Small intestine (tissue), 7 donors: ENCODE data around the gene PDXP. TPM values are rescaled to one million over a fixed set of nuclear protein-coding genes. Genes with fewer than 3 reads are reported as not detected.
A peak's percentile ranks its signal among the peaks of the same experiment; 100 is the strongest.

ENCODE experiments used
- DNase-seq, 2 donors: peaks; one replicate each; pipeline versions ENCODE4 v3.0.0 to v3.0.0-alpha.2; 2013
- FAIRE-seq: peaks from 2 replicates; lab custom pipeline; 2012; peaks lifted over from hg19 to GRCh38; lab: Jason Lieb, UNC
- H3K27ac ChIP-seq, 3 donors: one replicate each; pipeline ENCODE4 v1.5.1; 2013; ENCODE audit warnings: low read length in 2 of 3, mild to moderate bottlenecking in 2 of 3, control low read depth in 1 of 3, inconsistent platforms in 1 of 3, low read depth in 1 of 3, moderate library complexity in 1 of 3
- H3K27me3 ChIP-seq, 3 donors: one replicate each; pipeline ENCODE4 v1.6.1; 2013; ENCODE audit warnings: low read length in 3 of 3, inconsistent platforms in 1 of 3; ENCODE audit not compliant: control insufficient read depth in 3 of 3, insufficient read depth in 3 of 3
- H3K36me3 ChIP-seq, 3 donors: one replicate each; pipeline ENCODE4 v1.6.1; 2013; ENCODE audit warnings: low read length in 3 of 3, inconsistent platforms in 1 of 3, low read depth in 1 of 3, mild to moderate bottlenecking in 1 of 3, moderate library complexity in 1 of 3; ENCODE audit not compliant: control insufficient read depth in 3 of 3, insufficient read depth in 2 of 3
- H3K4me1 ChIP-seq, 3 donors: one replicate each; pipeline ENCODE4 v1.6.1; 2013; ENCODE audit warnings: low read length in 2 of 3, inconsistent platforms in 1 of 3, low read depth in 1 of 3, mild to moderate bottlenecking in 1 of 3, moderate library complexity in 1 of 3; ENCODE audit not compliant: control insufficient read depth in 3 of 3, insufficient read depth in 2 of 3
- H3K4me3 ChIP-seq, 3 donors: one replicate each; pipeline ENCODE4 v1.5.1; 2013; ENCODE audit warnings: low read length in 3 of 3, control low read depth in 1 of 3, inconsistent platforms in 1 of 3, low read depth in 1 of 3, mild to moderate bottlenecking in 1 of 3, moderate library complexity in 1 of 3
- H3K9me3 ChIP-seq, 2 donors: one replicate each; pipeline ENCODE4 v1.6.1; 2013; ENCODE audit warnings: low read depth in 1 of 2, low read length in 1 of 2; ENCODE audit not compliant: control insufficient read depth in 2 of 2, insufficient read depth in 1 of 2
- WGBS, 3 donors: extraction: QIAGEN DNeasy Blood & Tissue Kit; methylation state at CpG; one replicate each; pipeline ENCODE4 v1.1.7; 2013; 5-methylcytosine and 5-hydroxymethylcytosine counted together
- polyA plus RNA-seq, 4 donors: library from polyadenylated mRNA; stranded (reverse) in 3 of 4; unstranded in 1 of 4; fragments of 200-250 nt in 3 of 4; fragments of 120-200 nt in 1 of 4; gene quantifications; one replicate each; pipeline versions ENCODE4 v1.2.1 to v1.2.3, GENCODE V29; 2013
- donor health status: healthy with polysubstance abuse.
- donor health status: control.
- donor health status: control.
- donor health status: Bipolar disorder and iron deficiency.
- donor health status: healthy.

PDXP gene
- polyA plus RNA-seq, 4 donors, result 24.1 to 98.6 (median 57.3) TPM

DNA sequence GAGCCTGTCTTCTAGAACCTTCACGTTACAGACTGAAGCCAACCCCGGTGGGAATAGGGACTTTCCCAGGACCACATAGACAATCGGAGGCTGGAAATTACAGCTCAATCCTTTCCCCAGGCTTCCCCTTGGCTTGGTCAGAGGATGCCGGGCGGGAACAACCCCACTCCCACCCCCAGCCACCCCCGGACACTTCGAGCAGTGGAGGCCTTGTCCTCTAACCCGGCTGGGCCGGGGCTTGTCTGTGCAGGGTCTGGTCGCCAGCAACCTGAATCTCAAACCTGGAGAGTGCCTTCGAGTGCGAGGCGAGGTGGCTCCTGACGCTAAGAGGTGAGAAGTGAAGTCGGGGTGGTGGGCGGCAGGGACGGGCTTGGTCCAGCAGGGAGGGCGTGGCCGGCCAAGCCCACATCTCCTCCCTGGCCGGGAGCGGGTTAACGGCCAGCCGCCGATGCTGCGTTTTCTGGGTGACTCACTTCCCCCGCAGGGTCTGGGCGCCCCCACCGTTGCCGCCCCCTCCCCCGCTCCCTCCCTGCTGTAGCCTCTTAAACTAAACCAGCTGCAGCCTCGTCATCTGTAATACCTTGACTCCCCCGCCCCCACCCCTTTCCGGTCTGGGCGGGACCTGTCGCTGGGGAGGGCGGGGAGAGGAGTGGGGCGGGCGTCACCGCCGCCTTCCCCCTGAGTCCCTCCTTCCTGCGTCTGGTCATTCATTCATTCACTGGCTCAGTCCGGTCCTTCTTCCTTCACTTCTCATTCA is 18.4 kb downstream of the PDXP start:
- DNase-seq (peak; percentile 85 to 90), FAIRE-seq (no peak)
- peak overlapping the region; percentile 80 to 97 (median 88) for H3K27ac ChIP-seq
- H3K9me3 ChIP-seq, result no peaks in the 10 kb centered on the region
- WGBS, 3 donors, result 2 to 7% (median 4%) methylated on average over 33 to 42 of the region's 42 CpGs
- peak overlapping the region; percentile 38 to 53 (median 39) for H3K4me3 ChIP-seq
- H3K4me1 ChIP-seq, result peaks cover 0 to 18% (median 3%) of the 10 kb centered on the region in 3 donors
- no peaks in the 10 kb centered on the region for H3K27me3 ChIP-seq
- peaks cover 0 to 11% (median 0%) of the 10 kb centered on the region in 3 donors for H3K36me3 ChIP-seq

DNA sequence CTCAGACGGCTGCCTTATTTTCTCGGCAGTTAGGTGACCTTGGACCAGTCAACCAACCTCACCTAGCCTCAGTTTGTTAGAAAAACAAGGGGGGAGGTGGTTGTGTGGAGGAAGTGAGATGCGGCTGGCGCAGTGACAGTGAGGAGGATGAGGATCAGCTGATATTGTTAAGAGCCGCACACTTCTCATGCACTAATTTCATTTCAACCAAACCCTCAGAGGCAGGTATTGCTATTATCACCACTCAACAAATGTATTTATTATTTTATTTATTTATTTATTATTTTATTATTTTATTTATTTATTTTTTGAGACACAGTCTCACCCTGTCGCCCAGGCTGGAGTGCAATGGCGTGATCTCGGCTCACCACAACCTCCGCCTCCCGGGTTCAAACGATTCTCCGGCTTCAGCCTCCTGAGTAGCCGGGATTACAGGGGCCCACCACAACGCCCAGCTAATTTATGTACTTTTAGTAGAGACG is 19.0 kb downstream of the PDXP start:
- Histone ChIP-seq H3K36me3 (peaks cover 0 to 11% (median 0%) of the 10 kb centered on the region in 3 donors), H3K4me1 (peaks cover 0 to 18% (median 3%) of the 10 kb centered on the region in 3 donors), H3K9me3 (no peaks in the 10 kb centered on the region), H3K4me3 (peak overlapping the region; percentile 12 to 53 (median 38)), H3K27me3 (no peaks in the 10 kb centered on the region), H3K27ac (peak overlapping the region in 2 of 3 donors; percentile 37 to 65)
- WGBS, 3 donors, result 44 to 54% (median 48%) methylated on average over 15 of the region's 15 CpGs
- DNase-seq (no peak), FAIRE-seq (no peak)

DNA sequence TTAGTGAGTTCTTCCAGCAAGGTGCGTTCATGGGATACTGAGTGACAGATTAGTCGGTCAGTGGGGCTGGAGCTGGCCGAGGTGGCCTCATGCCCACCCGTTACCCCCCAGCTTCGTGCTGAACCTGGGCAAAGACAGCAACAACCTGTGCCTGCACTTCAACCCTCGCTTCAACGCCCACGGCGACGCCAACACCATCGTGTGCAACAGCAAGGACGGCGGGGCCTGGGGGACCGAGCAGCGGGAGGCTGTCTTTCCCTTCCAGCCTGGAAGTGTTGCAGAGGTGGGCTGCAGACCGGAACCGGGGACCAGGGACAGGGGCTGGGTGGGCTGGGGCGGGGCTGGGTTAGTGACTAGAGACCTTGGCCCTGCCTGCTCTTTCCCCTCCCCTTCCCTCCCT is 19.8 kb downstream of the PDXP start:
- Histone ChIP-seq H3K9me3 (no peaks in the 10 kb centered on the region), H3K27ac (no peak overlapping the region), H3K4me1 (peaks cover 0 to 18% (median 3%) of the 10 kb centered on the region in 3 donors), H3K36me3 (peaks cover 0 to 11% (median 0%) of the 10 kb centered on the region in 3 donors), H3K27me3 (no peaks in the 10 kb centered on the region), H3K4me3 (no peak overlapping the region)
- FAIRE-seq, result no peak
- WGBS, 3 donors, result 73 to 85% (median 76%) methylated on average over 18 of the region's 18 CpGs
- DNase-seq, result no peak

DNA sequence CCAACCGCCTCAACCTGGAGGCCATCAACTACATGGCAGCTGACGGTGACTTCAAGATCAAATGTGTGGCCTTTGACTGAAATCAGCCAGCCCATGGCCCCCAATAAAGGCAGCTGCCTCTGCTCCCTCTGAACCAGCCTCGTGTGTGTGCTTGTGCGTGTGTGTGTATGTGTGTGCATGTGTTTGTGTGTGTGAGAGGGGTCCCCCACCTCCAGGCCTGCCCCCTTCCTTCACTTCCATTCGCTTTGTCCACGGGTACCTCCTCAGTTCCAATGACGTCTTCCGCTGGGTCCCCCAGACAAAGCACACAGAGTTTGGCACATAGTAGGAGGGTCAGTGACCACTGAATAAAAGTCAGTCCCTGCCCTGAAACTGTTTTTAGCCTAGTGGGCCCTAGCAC is 21.1 kb downstream of the PDXP start:
- Histone ChIP-seq H3K27ac (no peak overlapping the region), H3K9me3 (no peaks in the 10 kb centered on the region), H3K4me3 (no peak overlapping the region), H3K4me1 (peaks cover 0 to 18% (median 3%) of the 10 kb centered on the region in 3 donors), H3K27me3 (no peaks in the 10 kb centered on the region), H3K36me3 (peaks cover 0 to 11% (median 0%) of the 10 kb centered on the region in 3 donors)
- DNase-seq (no peak), FAIRE-seq (no peak)
- 80 to 95% (median 91%) methylated on average over 8 of the region's 8 CpGs for WGBS, 3 donors

DNA sequence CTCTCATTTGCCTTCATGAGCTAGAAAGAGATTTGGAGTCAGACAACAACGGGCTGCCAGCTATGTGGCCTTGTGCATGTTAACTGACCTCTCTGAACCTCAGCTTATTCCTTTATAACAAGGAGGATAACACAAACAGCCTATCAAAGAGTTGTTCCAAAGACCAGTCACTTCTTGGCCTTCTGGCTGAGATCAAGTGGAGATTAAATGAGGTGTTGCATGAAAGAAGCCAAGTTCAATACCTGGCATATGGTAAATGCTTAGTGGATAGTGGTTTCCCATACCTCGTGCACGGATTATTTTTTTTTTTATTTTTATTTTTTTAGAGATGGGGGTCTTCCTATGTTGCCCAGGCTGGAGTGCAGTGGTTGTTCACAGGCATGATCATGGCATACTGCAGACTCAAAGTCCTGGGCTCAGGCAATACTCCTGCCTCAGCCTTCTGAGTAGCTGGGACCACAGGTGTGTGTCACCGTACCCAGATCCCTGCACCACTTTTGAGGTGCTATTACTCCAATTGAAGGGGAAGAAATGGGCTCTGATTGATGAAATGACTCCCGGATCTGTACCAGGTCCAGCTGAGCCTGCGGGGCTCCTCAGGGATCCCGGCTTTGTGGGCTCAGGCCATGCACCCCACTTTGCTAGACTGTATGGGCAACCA is 21.8 kb downstream of the PDXP start:
- H3K9me3 ChIP-seq, result no peaks in the 10 kb centered on the region
- peaks cover 0 to 11% (median 0%) of the 10 kb centered on the region in 3 donors for H3K36me3 ChIP-seq
- WGBS, 3 donors, result 81 to 88% (median 81%) methylated on average over 7 of the region's 7 CpGs
- no peaks in the 10 kb centered on the region for H3K27me3 ChIP-seq
- H3K27ac ChIP-seq, result no peak overlapping the region
- DNase-seq (no peak), FAIRE-seq (no peak)
- peaks cover 0 to 16% (median 3%) of the 10 kb centered on the region in 3 donors for H3K4me1 ChIP-seq
- H3K4me3 ChIP-seq, result no peak overlapping the region

GRCh38 chr22:37681001-37681424 is 22.5 kb downstream of the PDXP start:
- 21 to 65% (median 42%) methylated on average over 2 of the region's 2 CpGs for WGBS, 3 donors
- Histone ChIP-seq H3K4me3 (no peak overlapping the region), H3K9me3 (no peaks in the 10 kb centered on the region), H3K36me3 (peaks cover 0 to 11% (median 0%) of the 10 kb centered on the region in 3 donors), H3K4me1 (peaks cover 0 to 23% (median 3%) of the 10 kb centered on the region in 3 donors), H3K27ac (peak overlapping the region in 1 of 3 donors; percentile 17), H3K27me3 (no peaks in the 10 kb centered on the region)
- DNase-seq (peak in 1 of 2 donors; percentile 56), FAIRE-seq (no peak)

DNA sequence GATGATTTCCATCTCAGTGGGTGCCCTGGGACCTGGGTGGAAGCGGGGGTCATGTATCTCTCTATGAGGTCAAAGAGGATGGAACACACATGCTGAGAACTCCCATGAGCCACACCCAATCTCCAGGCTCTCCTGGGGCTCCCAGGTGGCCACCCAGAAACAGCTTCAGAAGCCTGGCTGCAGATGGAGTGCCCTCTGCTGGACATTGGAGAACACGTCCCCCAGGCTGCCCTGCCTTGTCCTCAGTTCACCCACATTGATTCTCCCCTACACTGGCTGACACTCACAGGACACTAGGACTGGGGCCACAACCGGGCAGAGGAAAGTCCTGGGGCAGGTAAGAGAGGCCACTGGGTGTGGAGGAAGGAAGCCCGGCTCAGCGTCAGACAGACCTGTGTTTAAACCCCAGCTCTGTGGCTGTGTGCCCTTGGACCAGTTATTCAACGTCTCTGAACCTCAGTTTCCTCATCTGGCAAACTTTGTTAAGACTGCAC is 23.1 kb downstream of the PDXP start:
- WGBS, 3 donors, result 4 to 23% (median 4%) methylated on average over 6 of the region's 6 CpGs
- no peaks in the 10 kb centered on the region for H3K9me3 ChIP-seq
- DNase-seq (peak; percentile 90), FAIRE-seq (no peak)
- peaks cover 0 to 23% (median 3%) of the 10 kb centered on the region in 3 donors for H3K4me1 ChIP-seq
- no peak overlapping the region for H3K4me3 ChIP-seq
- H3K27me3 ChIP-seq, result no peaks in the 10 kb centered on the region
- no peak overlapping the region for H3K27ac ChIP-seq
- H3K36me3 ChIP-seq, result peaks cover 0 to 11% (median 0%) of the 10 kb centered on the region in 3 donors
